Large intestine (tissue), 3 donors: Measurements from ENCODE around the gene BUB1B. TPM values are rescaled to one million over a fixed set of nuclear protein-coding genes. Genes with fewer than 3 reads are reported as not detected.
"Not testable (repeated sequence)": the region's sequence is repeated elsewhere in the genome, so short reads cannot be mapped to it uniquely, and the experiment has no call there.

Experiments used
- DNase-seq, 2 donors: peaks; one replicate each; pipeline versions ENCODE4 v3.0.0 to v3.0.0-alpha.2; 2013
- H3K27ac ChIP-seq: one replicate; pipeline ENCODE4 v1.5.1; 2013; ENCODE audit warnings: low read length
- H3K27me3 ChIP-seq: 2 replicates; pipeline ENCODE4 v1.6.1; 2013; ENCODE audit warnings: low read length; ENCODE audit not compliant: control insufficient read depth, insufficient read depth
- H3K36me3 ChIP-seq: 2 replicates; pipeline ENCODE4 v1.6.1; 2013; ENCODE audit warnings: low read length; ENCODE audit not compliant: control insufficient read depth, insufficient read depth
- H3K4me1 ChIP-seq: one replicate; pipeline ENCODE4 v1.6.1; 2013; ENCODE audit warnings: low read length; ENCODE audit not compliant: control insufficient read depth, insufficient read depth
- H3K4me3 ChIP-seq: one replicate; pipeline ENCODE4 v1.5.1; 2013; ENCODE audit warnings: low read length
- H3K9me3 ChIP-seq: one replicate; pipeline ENCODE4 v1.6.1; 2013; ENCODE audit warnings: mild to moderate bottlenecking, low read depth, low read length, moderate library complexity; ENCODE audit not compliant: control insufficient read depth
- WGBS: methylation state at CpG from one replicate; pipeline ENCODE4 v1.1.5; 2013; ENCODE audit warnings: low lambda C conversion rate; ENCODE audit not compliant: insufficient coverage; 5-methylcytosine and 5-hydroxymethylcytosine counted together
- polyA plus RNA-seq: library from polyadenylated mRNA; unstranded; fragments of 120-200 nt; gene quantifications from one replicate; pipeline ENCODE4 v1.2.1, GENCODE V29; 2013

The BUB1B gene
- polyA plus RNA-seq, 1 donor: 12.8 TPM

GRCh38 chr15:40136470-40137302 lies 24.2 kb upstream of the BUB1B start:
- Histone ChIP-seq H3K36me3 (no peaks in the 10 kb centered on the region), H3K4me3 (no peak overlapping the region), H3K9me3 (no peaks in the 10 kb centered on the region), H3K27ac (no peak overlapping the region), H3K27me3 (no peaks in the 10 kb centered on the region), H3K4me1 (no peaks in the 10 kb centered on the region)
- no peak for DNase-seq
- no CpG with 5 or more reads among the region's 6 CpGs for WGBS

DNA sequence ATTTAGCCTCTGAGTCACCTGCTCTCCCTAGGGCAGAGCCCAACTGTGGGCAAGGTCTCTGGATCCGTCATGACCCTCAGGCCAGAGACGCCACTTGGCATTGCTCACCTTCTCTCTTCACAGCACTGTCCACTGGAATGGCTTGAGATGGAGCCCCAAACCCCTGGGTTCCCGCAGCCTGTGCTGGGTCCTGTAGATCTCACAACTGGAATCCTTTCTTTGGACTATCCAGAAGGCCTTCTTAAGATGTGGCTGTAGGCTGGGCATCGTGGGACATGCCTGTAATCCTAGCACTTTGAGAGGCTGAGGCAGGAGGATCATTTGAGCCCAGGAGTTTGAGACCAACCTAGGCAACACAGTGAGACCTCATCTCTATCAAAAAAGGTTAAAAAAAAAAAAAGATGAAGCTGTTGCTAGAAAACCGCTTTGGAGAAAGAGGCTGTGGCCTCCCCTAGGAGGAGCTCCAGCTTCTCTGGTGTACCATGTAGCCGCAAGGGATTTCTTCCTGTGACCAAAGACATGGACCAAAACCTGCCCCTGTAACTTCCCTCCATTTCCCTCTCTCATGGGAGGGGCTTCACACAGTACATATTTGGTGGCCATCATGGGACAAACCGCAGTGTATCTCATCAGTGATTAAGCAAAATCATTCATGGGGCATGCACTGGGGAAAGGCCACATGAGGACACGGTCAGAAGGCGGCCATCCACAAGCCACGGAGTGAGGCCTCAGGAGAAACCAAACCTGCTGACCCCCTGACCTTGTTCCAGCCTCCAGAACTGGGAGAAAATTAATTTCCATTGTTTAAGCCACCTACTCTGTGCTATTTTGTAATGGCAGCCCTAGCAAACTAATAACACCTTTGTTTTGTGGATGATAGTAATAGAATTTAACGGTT lies 23.3 kb upstream of the BUB1B start:
- DNase-seq: no peak
- H3K9me3 ChIP-seq: no peaks in the 10 kb centered on the region
- peaks cover 8% of the 10 kb centered on the region for H3K4me1 ChIP-seq
- no peaks in the 10 kb centered on the region for H3K27me3 ChIP-seq
- WGBS: no CpG with 5 or more reads among the region's 11 CpGs
- no peaks in the 10 kb centered on the region for H3K36me3 ChIP-seq
- H3K27ac ChIP-seq: no peak overlapping the region
- H3K4me3 ChIP-seq: no peak overlapping the region

DNA sequence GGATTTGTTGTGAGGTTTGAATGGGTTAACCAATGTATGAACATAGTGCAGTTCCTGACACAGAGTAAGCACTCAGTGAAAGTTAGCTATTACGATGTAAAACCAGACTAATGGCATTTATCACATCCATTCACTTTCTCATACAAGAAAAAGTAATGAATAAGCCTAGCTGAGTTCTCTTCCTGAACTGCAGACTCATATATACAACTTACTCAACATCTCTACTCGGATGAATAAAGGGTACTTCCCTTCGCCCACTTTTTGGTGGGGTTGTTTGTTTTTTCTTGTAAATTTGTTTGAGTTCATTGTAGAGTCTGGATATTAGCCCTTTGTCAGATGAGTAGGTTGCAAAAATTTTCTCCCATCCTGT lies 22.7 kb upstream of the BUB1B start:
- DNase-seq, H3K9me3 ChIP-seq, H3K36me3 ChIP-seq, H3K4me3 ChIP-seq, H3K27ac ChIP-seq, H3K27me3 ChIP-seq: not testable (repeated sequence)
- H3K4me1 ChIP-seq: peaks cover 10% of the 10 kb centered on the region
- 60% methylated on average over 1 of the region's 3 CpGs for WGBS

DNA sequence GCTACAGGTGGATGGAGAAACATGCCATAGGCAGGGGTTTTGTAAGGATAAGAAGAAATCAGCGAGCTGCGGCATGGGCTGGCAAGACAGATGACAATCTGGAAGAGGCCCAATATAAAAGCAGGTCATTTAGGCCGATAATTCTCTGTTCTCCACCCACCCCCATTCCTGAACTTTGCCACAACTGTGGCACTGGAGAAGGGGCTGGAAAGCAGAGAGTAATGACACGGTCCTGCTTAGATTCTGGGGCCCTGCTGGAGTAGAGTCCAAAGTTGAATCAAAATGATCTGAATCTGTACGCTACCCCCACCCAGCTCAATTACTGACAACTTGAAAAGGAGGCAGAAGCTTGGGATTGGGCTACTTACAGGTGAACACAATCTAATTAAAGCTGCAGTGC lies 18.4 kb upstream of the BUB1B start:
- WGBS: no CpG with 5 or more reads among the region's 5 CpGs

DNA sequence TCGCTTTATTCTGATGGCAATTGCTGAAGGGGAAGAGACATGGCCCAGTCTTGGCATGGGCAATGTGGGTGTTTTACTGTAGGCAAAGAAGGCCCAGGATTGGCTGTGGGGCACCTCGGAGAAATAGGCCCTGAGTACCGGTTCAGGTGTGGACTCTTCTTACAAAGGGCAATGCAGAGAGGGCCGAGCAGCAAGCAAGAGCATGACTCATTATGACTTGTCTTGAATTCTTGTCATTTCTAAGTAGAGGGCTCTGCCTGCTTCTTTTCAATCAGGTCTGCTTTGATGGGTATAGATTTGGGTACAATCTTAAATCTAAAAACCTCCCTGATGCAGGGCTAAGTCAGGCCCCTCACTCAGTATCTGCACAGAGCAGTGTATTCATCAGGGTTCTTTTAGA lies 14.8 kb upstream of the BUB1B start:
- H3K36me3 ChIP-seq: no peaks in the 10 kb centered on the region
- no peak overlapping the region for H3K4me3 ChIP-seq
- DNase-seq: no peak
- H3K4me1 ChIP-seq: peaks cover 10% of the 10 kb centered on the region
- H3K27me3 ChIP-seq: no peaks in the 10 kb centered on the region
- no peak overlapping the region for H3K27ac ChIP-seq
- no peaks in the 10 kb centered on the region for H3K9me3 ChIP-seq
- WGBS: no CpG with 5 or more reads among the region's 4 CpGs

More for the DNA sequence above, 18.4 kb upstream of the BUB1B start:
- H3K9me3 ChIP-seq: no peaks in the 10 kb centered on the region
- peaks cover 10% of the 10 kb centered on the region for H3K4me1 ChIP-seq
- DNase-seq: peak in 1 of 2 donors; percentile 45
- H3K27me3 ChIP-seq: no peaks in the 10 kb centered on the region
- H3K4me3 ChIP-seq: no peak overlapping the region
- no peak overlapping the region for H3K27ac ChIP-seq
- H3K36me3 ChIP-seq: no peaks in the 10 kb centered on the region

DNA sequence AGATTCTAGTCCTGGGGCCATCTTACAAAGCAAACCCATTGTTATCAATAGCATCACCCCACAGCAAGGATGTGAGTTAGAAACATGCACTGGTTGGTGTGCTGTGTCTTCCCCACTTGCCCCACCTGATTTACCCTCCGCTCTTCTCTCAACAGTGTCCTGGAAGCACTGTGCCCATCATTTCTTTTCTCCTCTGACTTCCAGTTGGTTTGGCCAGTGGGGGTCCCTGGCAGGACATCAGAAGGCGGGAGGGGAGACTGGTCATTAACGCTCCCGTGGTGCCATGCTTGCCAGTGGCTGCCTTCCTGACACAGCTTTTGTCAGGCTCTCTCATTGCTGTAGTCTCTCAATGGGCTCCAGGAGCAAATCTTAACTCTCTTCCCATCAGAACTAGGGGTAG lies 11.5 kb upstream of the BUB1B start:
- Histone ChIP-seq H3K27ac (no peak overlapping the region), H3K4me1 (no peaks in the 10 kb centered on the region), H3K27me3 (no peaks in the 10 kb centered on the region), H3K9me3 (no peaks in the 10 kb centered on the region), H3K36me3 (no peaks in the 10 kb centered on the region), H3K4me3 (no peak overlapping the region)
- DNase-seq: no peak
- no CpG with 5 or more reads among the region's 4 CpGs for WGBS

- 79% methylated on average over 2 of the region's 9 CpGs for WGBS
- H3K27ac ChIP-seq: no peak overlapping the region
- H3K36me3 ChIP-seq: no peaks in the 10 kb centered on the region
- H3K27me3 ChIP-seq: no peaks in the 10 kb centered on the region
- H3K9me3 ChIP-seq: no peaks in the 10 kb centered on the region
- no peak for DNase-seq
- no peak overlapping the region for H3K4me3 ChIP-seq
- no peaks in the 10 kb centered on the region for H3K4me1 ChIP-seq
Observed at GRCh38 chr15:40150163-40150925, 10.5 kb upstream of the BUB1B start.

- no CpG with 5 or more reads among the region's 6 CpGs for WGBS
- Histone ChIP-seq H3K4me1 (no peaks in the 10 kb centered on the region), H3K36me3 (no peaks in the 10 kb centered on the region), H3K9me3 (no peaks in the 10 kb centered on the region), H3K27me3 (no peaks in the 10 kb centered on the region), H3K27ac (no peak overlapping the region), H3K4me3 (no peak overlapping the region)
- no peak for DNase-seq
Observed at GRCh38 chr15:40151499-40151898, 9.4 kb upstream of the BUB1B start.

DNA sequence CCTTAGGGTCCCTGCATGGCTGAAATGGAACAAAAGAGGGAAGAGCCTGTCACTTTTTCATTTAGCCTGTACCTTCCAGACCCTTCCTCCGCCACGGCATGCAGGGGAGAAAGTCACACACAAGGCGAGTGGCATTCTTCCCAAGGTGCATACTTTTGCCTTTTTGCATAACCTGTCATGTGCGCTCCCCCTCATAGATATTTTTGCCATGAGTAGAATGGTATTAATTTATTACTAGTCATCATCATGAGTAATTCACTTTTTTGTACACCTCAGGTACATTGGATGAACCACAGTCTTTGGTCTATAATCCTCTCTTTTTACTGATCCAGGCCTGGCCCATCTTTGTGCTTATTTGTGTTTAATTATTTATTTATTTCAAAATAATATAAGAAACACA lies 8.9 kb upstream of the BUB1B start:
- H3K27me3 ChIP-seq: no peaks in the 10 kb centered on the region
- no peaks in the 10 kb centered on the region for H3K36me3 ChIP-seq
- no peak overlapping the region for H3K4me3 ChIP-seq
- WGBS: no CpG with 5 or more reads among the region's 4 CpGs
- no peak overlapping the region for H3K27ac ChIP-seq
- no peaks in the 10 kb centered on the region for H3K9me3 ChIP-seq
- H3K4me1 ChIP-seq: no peaks in the 10 kb centered on the region
- DNase-seq: no peak

GRCh38 chr15:40154821-40155220 lies 6.0 kb upstream of the BUB1B start:
- not testable (repeated sequence) for H3K36me3 ChIP-seq, H3K27me3 ChIP-seq, H3K4me1 ChIP-seq, H3K9me3 ChIP-seq, H3K4me3 ChIP-seq, H3K27ac ChIP-seq, DNase-seq
- no CpG with 5 or more reads among the region's 1 CpG for WGBS
